Stimulated activated CD4-positive, alpha-beta T cell treated with anti-CD3 and anti-CD28 coated beads, Interleukin-1b, Interleukin-23, amount 100 ng/mL, for 24 hours (primary cell): ENCODE measurements around the gene ACAA2.
"Not testable (repeated sequence)": the region's sequence is repeated elsewhere in the genome, so short reads cannot be mapped to it uniquely, and the experiment has no call there.

Experiments used
- DNase-seq, 4 experiments: peaks; one replicate each; pipeline ENCODE4 v3.0.0-alpha.2; 2020; ENCODE audit warnings: low read depth in 4 of 4, low spot score in 1 of 4

ACAA2 gene

DNA sequence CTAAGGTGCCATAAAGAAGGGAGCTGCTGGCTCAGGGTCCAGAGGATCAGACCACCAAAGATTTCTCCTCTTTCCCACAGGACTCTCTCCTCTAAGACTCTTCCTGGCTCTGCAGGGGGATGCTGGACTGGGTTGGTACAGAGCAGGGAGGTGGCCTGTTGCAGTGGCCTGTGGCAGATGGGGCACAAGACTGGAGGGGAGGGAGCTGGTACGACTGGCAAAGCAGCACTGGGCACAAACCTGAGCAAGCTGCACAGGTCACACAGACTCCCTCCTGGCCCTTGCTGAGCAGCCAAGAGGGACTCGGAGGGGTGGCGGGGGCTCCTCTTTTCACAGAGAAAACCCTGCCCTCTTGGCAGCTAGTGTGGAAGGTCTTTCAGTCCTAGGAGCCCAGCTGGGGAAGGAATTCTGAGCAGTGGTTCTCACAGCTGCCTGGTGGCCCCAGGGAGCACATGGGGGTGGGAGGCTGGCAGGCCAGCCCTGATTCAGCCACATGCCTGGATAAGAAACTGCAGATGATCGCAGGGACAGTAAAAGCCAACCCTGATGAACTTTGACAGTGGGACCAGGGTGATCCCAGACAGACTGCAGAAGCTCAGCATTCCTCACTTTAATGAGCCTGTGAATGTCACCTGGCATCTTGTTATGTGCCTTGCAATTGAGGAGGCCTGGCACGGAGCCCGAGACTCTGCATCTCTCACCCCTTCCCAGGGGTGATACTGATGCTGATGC is 32.5 kb upstream of the ACAA2 start:
- no peak for DNase-seq

DNA sequence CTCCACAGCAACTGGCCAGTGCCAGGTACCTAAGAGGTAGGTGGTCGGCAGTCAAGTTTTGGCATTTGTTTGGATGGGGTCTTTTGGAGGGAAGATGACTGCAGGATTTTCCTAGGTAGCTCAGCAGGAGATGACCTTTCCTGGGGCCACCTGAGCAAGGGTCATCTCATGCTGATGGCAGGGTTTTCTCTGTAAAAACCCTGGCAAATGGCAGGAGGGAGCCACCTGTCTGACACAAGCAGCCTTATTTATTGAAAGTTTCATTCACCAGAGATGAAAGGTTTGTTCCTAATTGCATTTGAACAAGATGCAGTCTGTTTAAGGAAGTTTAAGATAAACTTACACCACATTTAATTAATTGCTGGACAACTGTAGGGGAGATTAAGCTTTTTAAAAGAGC is 31.6 kb upstream of the ACAA2 start:
- DNase-seq = no peak

- DNase-seq = no peak
These were observed 30.7 kb upstream of the ACAA2 start for GRCh38 chr18:49843778-49844625.

GRCh38 chr18:49843131-49843530 is 29.8 kb upstream of the ACAA2 start:
- DNase-seq = no peak

DNA sequence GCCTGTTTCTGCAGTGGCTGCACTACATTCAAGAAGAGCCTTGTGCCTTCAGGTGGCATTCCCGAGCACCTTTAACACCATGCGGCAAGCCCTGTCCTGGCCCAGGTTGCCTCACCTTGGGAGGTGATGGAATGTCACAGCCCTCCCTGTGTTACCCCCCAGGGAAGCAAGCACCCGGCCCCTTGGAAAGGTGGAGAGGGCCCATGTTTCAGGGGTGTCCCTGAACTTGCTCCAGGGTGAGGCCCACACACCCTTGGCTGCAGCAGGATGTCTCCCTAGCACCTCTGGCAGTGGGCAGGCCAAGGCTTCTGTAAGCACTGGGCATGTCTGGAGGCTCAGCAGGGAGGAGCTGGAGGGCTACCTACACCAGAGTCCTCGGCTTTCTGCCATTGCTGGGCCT is 29.3 kb upstream of the ACAA2 start:
- no peak for DNase-seq

- no peak for DNase-seq
These were observed 28.2 kb upstream of the ACAA2 start for GRCh38 chr18:49841236-49842217.

- no peak for DNase-seq
These were observed 25.7 kb upstream of the ACAA2 start for GRCh38 chr18:49839012-49839411.

DNA sequence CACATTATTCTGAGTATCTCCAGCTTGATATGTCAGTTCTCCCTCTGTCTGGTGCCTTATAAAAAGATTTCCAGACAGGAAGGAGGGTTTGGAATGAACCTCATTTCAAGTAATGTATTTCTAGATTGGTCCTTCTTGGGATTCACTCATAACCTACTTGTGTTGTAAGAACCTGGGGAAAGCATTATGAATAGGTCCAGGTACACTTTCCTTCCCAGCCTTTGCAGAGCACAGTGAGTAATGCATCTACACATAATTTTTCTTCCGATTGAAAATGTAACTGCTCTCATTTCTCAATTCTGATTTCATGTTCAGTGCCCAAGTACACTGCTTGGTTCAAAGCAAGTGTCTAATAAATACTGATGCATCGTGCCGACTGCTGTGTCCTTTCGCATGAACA is 25.0 kb upstream of the ACAA2 start:
- no peak for DNase-seq

GRCh38 chr18:49837889-49838288 is 24.6 kb upstream of the ACAA2 start:
- no peak for DNase-seq

GRCh38 chr18:49837316-49837835 is 24.0 kb upstream of the ACAA2 start:
- not testable (repeated sequence) for DNase-seq

DNA sequence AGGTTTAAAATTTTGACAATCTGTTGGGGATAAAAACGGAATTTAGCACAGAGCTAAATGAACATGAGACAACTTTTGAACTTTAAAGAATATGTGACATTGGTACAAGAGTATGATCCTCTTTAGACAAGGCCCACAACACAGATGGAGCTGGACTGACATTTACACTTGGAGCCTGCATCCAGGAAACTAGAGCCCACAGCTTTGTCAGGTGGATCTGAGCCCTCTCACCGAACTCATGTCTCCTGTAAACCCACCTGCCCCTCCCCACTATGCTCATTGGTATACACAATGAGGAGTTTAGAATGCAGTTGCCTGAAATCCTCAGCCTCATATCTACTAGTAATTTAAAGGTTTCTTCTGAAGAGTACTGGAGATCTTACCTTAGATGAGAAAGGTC is 22.1 kb upstream of the ACAA2 start:
- DNase-seq = no peak

- DNase-seq = no peak
These were observed 20.9 kb upstream of the ACAA2 start for GRCh38 chr18:49834258-49834657.

- no peak for DNase-seq
These were observed 20.5 kb upstream of the ACAA2 start for GRCh38 chr18:49833814-49834213.

DNA sequence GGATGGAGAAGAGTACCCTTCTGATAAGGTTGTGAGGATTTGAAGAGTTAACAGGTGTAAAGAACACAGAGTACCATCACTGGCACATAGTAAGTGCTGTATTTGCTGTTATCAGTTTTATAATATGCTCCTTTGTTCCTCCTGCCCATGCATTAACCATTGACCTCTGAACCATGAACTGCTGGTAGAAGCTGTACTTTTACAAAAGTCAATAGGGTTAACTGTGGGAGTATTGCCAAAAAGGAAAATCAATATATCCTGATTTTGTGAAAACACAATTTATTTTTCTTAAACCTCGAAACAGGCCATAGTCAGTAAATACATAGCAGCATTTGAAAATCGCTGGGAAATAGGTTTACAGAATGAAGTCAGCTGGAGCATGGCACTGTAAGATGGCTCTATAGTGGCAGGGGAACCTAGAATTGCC is 18.9 kb upstream of the ACAA2 start:
- no peak for DNase-seq

- no peak for DNase-seq
These were observed 14.7 kb upstream of the ACAA2 start for GRCh38 chr18:49827996-49828395.

- peak in 2 of 4 experiments; percentile 4 to 9 for DNase-seq
These were observed 6.7 kb upstream of the ACAA2 start for GRCh38 chr18:49819823-49820671.

GRCh38 chr18:49819071-49819662 is 5.8 kb upstream of the ACAA2 start:
- no peak for DNase-seq

- no peak for DNase-seq
These were observed 4.6 kb upstream of the ACAA2 start for GRCh38 chr18:49817947-49818346.

DNA sequence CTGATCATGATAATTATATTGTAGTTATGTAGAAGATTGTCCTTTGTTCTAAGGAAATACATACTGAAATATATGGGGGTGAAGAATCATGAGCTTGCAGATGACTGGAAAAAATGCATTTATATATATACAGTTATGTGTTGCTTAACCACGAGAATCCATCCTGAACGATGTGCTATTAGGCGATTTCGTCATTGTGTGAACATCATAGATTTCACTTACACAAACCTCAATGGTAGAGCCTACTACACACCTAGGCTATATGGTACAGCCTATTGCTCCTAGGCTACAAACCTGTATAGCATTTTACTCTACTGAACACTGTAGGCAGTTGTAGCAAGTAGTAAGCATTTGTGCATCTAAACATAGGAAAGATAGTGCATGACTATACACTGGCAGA is 2.6 kb upstream of the ACAA2 start:
- no peak for DNase-seq

- peak in 1 of 4 experiments; percentile 23 for DNase-seq
These were observed 790 bp upstream of the ACAA2 start for GRCh38 chr18:49814147-49814499.
